Astrocyte of the spinal cord (primary cell): Measurements from ENCODE around the gene TTF1.

Source experiments
- DNase-seq: peaks from one replicate; pipeline ENCODE4 v3.0.0; 2011; ENCODE audit warnings: low read depth, low spot score
- H3K4me3 ChIP-seq: 2 replicates; pipeline ENCODE4 v1.5.1; 2011; ENCODE audit warnings: low read depth, mild to moderate bottlenecking, low read length, moderate library complexity
- in situ Hi-C: cut with HindIII; loops from 2 replicates; pipeline ENCODE4 v1.10.0; 2017; ENCODE audit warnings: low sequenced_read_pairs
- TF ChIP-seq, protein P1 (sequence below): IDR thresholded peaks from 2 replicates; pipeline ENCODE4 v1.5.1; 2012; ENCODE audit warnings: low read depth, mild to moderate bottlenecking, low read length, inconsistent platforms

The TTF1 gene

DNA sequence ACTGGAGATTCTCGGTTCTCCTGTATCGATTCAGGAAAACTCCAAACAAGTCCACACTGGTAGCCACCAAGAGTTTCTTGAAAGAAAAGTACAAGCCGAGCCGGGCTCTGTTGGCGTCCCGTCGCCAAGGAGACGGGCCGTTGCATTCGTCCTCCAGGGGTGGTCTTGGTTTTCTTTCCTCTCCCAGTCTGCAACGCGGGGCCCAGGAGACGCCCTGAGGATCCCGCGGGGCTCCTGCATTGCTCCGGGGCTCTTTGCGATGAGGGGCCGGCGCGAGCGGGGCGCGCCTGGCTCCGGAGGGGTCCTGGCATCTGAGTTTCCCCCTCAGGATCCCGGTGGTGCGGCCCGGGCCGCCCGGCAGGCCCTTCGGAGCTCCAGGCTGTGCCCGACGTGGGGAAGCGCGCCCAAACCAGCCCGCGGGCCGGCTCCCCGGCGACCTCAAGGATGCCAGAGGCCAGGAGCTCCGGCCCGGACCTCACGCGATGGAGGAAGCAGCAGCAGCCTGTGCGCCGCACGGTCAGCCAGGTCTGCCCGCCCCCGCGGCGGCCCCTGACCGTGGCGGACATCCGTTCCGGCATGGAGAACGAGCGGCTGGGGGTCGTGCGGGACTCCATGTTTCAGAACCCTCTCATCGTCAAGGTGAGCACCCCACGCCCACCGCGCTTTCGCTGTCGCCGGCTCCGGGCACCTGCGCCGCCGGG lies 3.3 kb upstream of the TTF1 start, which contains the start of gene CFAP77:
Gene CFAP77 (plus strand): TSS at position 384 of the 701 bp plus-strand sequence. CDS start 61 bp downstream, at position 445.
- peak; percentile 61 for DNase-seq
- TF ChIP-seq, protein P1, sequence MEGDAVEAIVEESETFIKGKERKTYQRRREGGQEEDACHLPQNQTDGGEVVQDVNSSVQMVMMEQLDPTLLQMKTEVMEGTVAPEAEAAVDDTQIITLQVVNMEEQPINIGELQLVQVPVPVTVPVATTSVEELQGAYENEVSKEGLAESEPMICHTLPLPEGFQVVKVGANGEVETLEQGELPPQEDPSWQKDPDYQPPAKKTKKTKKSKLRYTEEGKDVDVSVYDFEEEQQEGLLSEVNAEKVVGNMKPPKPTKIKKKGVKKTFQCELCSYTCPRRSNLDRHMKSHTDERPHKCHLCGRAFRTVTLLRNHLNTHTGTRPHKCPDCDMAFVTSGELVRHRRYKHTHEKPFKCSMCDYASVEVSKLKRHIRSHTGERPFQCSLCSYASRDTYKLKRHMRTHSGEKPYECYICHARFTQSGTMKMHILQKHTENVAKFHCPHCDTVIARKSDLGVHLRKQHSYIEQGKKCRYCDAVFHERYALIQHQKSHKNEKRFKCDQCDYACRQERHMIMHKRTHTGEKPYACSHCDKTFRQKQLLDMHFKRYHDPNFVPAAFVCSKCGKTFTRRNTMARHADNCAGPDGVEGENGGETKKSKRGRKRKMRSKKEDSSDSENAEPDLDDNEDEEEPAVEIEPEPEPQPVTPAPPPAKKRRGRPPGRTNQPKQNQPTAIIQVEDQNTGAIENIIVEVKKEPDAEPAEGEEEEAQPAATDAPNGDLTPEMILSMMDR = no peak
- peak within 1 kb of the TSS; percentile 39 for H3K4me3 ChIP-seq
- in situ Hi-C loops = no loop called here

DNA sequence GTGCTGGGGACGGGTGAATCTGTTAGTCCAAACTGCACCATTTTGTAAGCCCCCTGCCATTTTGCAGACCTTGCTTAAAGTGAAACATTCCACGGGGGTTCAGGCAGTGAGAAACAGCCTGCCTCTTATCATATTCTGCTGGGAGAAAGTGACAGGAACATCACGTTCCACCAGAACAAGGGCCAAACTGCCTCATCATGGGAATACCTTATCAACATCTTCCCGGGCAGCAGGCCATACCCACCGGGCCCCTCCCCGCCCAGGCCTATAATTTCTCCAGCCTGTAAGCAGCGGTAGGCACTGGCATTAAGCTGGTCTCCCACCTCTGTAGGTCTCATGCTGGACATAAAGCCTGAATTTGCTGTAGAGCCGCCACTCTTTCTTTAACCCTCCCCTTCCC lies 1.9 kb upstream of the TTF1 start:
- TF ChIP-seq, protein P1 = no peak
- no peak overlapping the region for H3K4me3 ChIP-seq
- in situ Hi-C loops = no loop called here

DNA sequence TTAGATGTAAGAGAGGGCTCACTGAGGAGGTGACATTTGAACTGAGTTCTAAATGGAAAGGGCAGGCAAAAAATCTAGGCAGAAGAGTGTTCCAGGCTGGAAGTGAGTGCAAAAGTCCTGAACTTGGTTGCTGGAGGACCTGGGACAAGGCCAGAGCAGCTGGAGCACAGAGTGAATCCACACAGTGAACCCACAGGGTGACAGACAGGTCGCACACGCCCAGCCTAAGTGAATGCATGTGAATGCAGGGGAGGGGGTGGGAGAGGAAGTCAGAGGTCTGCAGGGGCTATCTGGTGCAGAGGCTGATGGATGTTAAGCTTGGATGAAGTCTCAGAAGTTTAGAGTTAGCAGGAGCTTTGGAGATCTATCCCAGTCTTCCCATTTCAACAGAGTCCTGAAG lies 556 bp upstream of the TTF1 start:
- DNase-seq = no peak
- peak overlapping the region; percentile 71 for H3K4me3 ChIP-seq
- TF ChIP-seq, protein P1 = no peak
- in situ Hi-C loops = no loop called here

More for the DNA sequence above, 1.9 kb upstream of the TTF1 start:
- no peak for DNase-seq

DNA sequence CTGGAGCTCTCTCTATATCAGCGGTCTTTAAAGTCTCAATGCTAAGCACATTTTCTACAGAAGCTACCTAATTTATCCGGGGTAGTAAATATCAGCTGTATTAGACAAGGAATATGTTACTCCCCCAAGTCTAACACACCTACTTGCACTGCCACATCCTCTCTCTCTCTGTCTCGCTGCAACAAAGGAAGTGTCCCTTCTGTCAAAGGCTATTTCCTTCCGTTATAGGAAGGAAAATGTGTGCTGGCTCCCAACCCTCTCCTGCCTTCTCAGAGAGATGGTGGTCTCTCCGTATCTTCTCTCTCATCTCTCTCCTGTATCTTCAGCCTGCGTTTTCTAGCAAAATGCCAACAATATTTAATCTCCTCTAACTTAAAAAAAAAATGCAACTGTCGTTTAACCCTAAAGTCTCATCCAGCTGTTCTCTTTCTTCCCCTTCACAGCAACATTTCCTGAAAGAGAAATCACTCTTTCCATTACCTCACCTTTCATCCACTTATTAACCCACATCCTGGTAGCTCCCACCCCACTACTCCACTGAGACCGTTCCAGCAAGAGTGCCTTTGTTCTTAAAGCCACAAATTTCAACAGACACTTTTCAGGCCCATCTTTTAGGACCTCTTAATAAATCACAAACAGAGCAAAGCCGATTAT lies 2.3 kb downstream of the TTF1 start:
- H3K4me3 ChIP-seq = no peak overlapping the region
- TF ChIP-seq, protein P1 = no peak
- DNase-seq = no peak
- in situ Hi-C loops = no loop called here

DNA sequence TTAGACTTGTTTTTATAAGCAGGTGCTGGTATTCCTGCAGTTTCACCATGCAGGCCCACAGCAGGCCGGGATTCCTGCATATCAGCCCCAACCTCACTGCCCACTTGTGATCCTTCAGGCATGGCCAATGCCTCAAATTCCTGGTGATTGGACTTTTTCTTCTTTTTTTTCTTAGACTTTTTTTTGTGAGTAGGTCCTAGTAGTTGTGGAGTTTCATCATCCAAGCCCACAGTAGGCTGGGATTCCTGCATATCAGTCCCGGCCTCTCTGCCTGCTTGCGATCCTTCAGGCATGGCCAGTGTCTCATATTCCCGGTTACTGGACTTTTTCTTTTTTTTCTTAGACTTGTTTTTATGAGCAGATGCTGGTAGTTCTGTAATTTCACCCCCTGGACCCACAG lies 4.8 kb downstream of the TTF1 start:
- no peak for DNase-seq
- H3K4me3 ChIP-seq = no peak overlapping the region
- TF ChIP-seq, protein P1 = no peak
- in situ Hi-C loops = no loop called here

DNA sequence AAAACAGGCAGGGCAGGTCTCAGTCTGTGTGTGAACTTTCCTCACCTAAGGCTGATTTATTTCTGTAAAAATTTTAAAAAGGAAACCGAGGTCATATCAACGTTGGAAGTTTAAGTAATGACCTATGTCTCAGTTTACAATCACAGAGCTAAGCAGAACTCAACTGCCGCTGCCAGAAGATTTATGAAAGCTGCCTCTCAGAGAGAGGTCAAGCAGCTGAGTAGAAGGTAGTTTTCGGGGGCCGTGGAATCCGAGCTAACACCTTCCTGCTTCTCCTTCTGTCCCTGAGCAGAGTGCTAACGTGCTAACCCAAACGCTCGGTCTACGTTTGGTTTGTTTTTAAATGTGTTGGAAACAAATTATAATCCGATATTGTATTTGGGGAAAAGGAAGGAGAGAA lies 11.1 kb downstream of the TTF1 start:
- H3K4me3 ChIP-seq = no peak overlapping the region
- in situ Hi-C loops = no loop called here
- TF ChIP-seq, protein P1 = no peak
- DNase-seq = no peak
